Astrocyte (in vitro differentiated cells and primary cell): Measurements from ENCODE around the gene RGL1.

Experiments
- CTCF ChIP-seq: IDR thresholded peaks from 2 replicates; pipeline ENCODE4 v1.5.1; 2011; ENCODE audit warnings: low read depth, mild to moderate bottlenecking, inconsistent platforms, low read length, moderate library complexity; ENCODE audit not compliant: insufficient read depth
- EZH2 ChIP-seq: IDR thresholded peaks from 2 replicates; pipeline ENCODE4 v1.6.1; 2012; ENCODE audit warnings: mild to moderate bottlenecking, low read length, inconsistent platforms; ENCODE audit not compliant: insufficient read depth

GRCh38 chr1:183776731-183777130 is 28.2 kb upstream of the RGL1 start:
- TF ChIP-seq CTCF: no peak
- no peak for TF ChIP-seq EZH2
